GM18861 (cell line): Measurements from ENCODE around the gene ADCY5.

ENCODE experiments used
- ATAC-seq: cut with Tn5 transposase; IDR thresholded peaks from one replicate; pipeline ENCODE4 v1.9.1; 2021; ENCODE audit not compliant: unreplicated experiment

The ADCY5 gene

DNA sequence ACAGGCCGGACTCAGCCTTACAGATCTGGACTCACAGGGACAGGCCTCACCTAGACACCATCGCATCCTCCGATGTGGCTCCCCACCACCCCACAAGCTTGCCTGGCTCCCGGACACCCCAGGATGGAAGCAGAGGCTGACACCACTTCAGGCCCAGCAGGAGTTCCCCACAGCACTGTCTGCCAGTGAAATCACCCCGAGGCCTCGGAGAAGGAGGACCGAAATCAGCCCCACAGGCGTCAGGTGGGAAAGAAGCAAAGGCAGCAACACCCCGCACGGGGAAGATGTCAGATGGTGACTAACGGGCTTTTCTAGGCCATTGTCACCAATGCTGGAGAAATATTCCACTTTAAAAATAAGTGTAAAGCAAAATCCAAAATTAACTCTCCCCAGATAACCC is 18.6 kb downstream of the ADCY5 start:
- no peak for ATAC-seq

DNA sequence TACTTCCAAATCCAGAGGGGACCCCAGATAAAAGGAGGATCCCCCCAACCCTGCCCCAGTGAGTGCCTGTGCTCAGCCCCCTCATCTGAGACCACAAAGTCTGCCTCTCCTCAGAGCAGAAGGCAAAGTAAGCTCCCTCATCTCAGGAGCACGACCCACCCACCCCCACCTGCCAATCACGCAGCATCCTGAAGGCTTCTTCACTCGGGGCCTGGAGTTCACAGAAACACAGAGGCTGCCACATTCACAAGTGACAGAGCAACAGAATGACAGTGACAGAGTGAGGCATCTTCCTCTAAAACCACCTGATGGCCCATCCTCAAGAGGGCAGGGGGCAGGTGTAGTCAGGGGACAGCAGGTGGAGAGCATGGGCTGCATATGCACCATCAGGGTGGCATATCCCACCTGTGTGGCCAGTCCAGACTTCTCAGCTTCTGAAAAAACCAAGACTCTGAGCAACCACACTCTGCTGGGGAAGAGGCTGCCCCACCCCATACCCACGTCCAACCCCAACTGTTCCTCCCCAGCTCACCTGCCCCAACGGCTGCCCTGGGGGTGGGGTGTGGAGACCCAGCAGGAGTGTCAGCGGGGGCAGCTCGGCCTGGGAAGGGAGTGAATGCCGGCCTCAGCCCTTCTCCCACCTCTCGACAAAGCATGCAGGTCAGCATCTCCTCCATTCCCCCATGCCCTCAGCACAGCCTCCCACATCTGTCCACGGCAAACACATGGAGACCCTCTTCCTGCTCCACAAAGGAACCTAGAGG is 19.3 kb downstream of the ADCY5 start:
- ATAC-seq = no peak

DNA sequence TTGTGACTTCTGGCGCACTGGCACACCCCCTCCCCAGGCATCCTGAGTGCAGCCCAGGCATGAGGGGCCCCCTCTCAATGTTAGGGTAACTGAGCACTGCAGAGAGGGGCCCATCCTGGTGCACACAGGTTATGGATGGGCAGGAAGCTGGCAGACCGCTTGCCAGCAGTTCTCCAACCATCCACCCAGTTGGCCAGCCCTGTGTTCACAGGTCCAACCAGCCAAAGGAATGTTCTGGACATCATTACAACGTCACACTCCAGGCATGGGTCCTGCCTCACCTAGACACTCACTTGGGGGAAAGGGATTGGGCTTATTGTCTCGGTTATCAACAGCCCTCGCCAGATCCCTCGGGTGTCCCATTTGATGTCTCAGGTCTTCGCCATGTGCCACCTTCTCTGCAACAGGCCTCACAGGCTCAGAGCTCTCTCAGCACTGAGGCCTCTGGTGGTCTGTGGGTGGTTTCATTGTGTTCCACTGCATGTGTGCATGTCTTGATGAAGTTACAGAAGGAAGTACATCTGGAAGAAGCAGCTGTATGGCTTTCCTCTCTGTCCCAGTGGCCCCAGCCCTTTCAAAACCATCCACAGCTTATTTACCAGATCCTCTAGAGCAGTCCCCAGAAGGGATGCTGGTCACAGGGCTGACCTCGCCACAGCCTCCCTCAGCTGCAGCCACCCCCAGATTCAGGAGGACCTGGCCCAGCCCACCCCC is 23.7 kb downstream of the ADCY5 start:
- no peak for ATAC-seq

DNA sequence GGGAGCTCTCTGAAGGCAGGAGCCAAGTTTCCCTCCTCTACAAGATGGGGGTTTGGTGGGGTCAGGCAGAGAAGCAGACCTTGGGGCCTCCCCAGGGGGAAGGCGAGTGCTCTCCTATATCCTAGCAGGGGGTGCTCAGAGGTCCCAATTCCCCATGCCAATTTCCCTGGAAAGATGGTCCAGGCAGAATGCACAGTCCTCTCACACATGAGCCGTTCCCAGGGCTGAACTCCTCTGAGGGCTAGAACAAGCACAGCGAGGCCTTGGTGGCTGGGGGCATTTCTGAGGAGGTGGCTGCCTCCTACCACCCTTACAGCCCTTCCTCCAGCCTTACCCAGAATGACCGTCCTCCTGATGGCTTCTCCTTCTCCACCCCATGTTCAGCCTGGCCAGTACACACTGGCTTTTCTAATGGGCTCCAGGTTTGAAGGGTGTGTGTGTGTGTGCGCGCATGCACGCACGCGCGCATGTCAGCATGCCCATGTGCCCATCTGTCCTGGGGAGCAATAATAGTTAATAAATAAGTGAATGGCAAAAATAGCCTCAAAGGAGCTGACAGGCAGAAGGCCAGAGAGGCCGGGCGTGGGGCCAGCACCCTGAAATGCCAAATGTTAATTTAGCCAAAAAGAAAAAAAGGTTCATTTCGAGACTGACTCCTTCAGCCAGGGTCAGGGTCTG is 24.4 kb downstream of the ADCY5 start:
- ATAC-seq = no peak

DNA sequence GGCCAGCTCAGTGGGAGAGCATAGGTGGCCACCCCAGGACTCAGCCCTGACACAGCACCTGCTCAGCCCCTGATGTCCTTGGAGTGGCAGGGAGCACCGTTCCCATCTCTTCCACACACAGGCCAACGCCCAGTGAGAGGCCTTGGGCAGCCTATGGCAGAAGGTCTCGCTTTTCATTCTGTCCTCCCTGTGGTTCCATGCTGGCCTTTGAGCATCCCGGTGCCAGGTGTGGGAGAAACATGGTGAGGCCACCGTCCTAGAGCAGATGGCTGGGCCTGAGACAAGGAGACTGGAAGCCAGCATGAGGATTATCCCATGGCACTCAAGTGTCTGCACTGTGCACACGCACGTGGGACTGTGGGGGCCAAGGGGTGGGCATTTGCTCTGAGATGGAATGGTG is 25.1 kb downstream of the ADCY5 start:
- ATAC-seq = no peak

DNA sequence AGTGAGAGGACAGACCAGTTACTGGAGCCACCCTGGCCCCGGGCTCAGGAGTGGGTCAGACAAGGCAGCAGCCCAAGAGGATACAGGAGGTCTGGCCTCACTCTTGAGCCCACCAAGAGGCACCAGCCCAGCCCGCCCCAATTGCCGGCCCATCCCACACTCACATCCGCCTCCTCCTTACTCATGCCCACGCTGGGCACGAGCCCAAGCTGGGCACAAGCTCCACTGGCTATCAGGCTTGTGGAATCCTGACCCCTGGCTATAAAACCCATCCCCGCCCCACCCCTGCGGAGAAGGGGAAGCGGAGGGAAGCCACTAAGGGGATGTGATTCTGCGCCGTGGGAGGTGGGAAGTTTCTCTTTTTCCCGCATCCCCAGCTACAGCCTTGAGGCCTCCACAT is 25.9 kb downstream of the ADCY5 start:
- ATAC-seq = no peak

DNA sequence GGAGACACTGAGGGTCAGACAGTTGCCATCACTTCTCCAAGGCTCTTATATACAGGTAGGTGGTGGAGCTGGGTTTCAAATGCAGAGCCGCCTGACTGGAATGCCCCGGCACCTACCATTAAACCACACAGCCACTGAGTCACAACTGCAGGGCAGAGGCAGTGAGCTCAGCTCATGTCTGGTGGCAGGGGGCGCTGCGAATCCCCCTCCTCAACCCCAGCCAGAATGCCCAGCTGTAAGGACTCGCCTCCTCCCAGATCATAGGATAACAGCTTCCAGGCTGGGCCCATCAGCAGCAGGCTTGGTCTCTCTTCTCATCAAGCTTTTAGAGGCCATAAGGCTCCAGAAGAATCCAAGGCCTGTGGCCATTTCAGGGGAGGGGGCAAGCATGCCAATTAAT is 26.4 kb downstream of the ADCY5 start:
- ATAC-seq = no peak

DNA sequence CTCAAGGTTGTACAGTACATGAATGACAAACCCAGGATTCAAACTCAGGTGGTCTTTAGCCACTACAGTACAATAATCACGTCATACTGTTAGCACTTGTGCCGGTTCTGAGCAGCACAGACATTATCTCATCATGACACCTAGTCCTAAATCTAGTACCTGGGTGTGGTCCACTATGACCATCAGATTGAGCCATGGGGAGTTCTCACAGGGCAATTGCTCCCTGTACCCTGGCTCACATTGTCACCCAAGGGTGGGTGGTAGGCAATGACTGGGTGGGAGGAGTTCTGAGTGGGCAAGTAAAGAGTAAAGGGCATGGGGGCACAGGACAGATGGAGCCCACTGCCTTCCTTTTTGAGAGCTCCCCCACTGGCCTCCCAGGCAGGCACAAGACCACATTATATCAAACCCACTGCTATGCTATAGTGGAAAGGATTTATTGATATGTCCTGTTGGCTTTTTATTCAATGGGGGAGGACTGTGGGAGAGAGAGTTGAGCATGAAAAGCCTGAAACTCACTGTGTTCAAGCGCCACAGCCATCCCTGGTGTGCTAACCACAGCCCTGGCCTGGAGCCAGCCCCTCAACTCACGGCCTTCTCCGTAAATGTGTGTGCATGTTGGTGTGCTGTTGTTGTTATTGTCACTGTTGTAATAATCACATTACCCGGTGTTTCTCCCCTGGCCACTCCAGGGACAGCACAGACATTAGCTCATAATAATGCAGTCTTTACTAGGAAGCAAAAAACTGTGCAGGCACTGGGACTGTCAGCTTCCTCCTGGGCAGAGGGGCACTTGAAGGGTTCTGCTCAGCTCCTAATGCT is 27.3 kb downstream of the ADCY5 start:
- no peak for ATAC-seq

DNA sequence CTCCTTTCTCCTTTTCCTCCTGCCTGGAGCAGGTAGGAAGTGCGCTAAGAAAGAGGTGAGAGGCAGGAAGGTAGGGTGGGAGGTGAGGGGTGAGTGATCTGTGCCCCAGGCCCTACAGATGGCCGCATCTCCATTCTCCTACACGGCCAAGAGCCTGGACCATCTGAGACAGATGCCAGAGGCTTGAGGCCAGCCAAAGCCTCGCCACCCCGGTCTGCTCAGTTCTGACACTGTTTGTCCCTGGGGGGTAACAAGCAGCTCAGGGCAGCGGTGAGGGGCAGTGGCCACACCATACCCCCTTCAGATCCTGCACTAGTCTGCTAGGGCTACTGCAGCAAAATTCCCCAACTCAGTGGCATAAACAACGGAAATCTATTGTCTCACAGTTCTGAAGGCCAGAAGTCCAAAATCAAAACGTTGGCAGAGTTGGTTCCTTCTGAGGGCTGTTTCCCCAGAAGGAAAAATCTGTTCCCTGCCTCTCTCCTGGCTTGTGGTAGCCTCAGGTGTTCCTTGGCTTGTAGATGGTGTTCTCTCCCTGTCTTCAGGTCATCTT is 28.4 kb downstream of the ADCY5 start:
- ATAC-seq = no peak

DNA sequence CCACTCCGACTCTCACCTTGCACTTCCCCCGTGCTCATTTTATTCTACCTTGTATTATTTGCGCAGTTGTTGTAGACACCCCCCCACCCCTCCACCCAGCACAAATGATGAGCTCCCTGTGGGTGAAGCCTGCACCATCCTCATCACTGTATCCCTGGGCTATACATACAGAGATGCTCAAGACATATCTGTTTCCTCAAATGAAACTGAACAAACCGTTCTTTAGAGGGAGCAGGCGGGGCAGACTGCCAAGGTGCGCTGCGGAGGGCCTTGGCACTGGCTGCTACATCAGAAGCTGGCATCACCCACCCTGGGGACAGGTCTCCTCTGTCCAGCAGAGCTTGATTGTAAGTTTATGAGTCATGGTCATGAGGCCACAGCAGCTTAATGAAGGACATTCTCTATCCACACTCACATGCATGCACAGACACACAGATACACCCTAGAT is 29.0 kb downstream of the ADCY5 start:
- no peak for ATAC-seq

DNA sequence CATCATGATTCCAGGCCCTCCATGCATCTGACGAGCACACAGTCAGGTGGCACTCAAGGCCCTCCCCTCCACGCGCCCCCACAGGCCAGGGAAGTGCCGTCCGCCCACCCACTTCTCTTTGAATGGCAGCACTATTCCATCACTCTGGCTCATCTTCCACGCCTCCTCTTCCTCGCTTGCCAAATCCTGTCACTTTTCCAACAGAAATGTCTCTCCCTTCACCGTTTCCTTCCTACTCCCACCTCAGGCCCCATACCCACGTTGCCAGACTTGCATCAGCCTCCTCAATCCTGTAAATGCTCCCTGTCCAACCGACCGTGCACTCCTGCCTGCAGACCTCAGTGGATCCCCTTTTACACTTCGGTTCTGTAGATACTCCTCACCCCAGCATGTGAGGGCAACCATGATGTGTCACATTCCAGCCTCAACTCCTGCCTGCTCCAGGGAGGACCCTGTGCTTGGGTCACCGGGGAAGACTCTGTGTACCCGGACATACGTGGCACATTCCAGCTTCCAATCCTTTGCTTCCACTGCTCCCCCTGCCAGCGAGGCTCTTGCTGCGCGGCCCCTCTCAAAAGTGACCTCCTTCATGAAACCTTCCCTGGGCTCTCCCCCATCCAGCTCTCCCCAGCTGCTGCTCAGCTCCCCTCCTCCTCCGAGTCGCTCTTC is 29.6 kb downstream of the ADCY5 start:
- no peak for ATAC-seq

DNA sequence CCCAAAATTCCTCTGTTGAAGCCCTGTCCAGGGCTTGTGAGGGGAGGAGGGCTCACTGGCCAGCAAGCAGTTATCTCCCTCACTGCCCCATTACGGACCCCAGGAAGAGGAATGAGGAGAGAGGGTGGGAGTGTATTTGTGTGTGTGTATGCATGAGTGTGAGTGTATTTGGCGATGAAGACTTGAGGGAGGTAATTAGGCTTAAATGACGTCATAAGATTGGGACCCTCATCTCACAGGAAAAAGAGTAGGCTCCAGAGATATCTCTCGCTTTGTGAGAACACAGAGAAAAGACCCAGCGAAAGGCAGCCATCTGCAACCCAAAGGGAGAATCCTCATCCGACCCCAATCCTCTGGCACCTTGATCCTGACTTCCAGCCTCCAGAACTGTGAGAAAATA is 32.2 kb downstream of the ADCY5 start:
- no peak for ATAC-seq

DNA sequence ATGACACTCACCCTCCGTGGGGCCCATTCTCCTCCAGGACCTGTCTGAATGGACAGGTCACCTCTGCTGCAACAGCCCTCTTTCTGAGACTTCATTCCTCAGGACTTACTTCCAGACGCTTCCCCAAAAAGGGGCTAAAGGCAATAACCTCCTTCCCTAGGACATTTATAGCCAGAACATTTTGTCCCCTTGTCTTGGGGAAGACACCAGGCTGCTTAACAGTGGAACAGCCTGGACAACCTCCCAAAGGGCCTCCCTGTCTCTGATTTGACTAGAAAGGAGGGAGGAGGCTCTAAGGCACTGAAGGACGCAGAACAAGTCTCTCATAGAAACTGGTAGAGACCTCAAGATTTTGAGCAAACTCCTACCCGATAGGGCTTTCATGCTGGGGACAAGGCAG is 32.7 kb downstream of the ADCY5 start:
- ATAC-seq = no peak

DNA sequence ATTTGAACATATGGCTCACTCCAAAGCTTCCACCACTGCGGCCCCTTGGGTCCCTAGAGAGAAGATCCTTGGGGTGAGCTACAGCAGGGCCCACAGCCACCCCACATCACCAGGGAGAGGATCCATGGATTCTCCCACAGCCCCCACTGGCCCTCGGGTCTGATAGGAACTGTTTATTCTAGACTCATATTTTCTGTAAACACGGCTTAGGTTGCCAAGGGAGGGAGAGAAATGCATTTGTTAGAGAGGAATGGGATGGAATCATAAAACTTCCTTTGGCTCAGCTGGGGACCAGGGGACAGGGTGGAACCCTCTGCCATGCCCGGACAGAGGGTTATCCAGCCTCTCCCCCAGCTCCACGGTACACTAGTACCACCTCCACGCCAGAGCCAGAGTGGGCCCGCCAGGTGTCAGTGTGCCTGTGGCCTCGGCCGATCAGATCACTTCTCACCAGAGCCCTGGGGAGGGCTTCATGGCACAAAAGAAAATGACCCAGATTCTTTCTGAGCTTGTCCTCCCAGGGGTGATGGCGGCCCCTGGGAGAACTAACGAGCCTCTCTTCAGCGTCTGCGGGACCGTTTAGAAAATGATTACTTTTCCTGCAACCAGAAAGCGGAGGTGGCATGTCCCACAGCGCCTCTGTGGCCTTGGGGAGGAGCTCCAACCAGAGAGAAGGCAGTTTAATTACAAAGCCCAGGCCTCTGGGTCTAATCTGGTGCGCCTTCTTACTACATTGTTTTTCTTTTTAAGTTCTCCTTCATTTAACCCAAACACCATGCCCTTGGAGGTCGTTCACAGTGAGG is 33.7 kb downstream of the ADCY5 start:
- no peak for ATAC-seq

DNA sequence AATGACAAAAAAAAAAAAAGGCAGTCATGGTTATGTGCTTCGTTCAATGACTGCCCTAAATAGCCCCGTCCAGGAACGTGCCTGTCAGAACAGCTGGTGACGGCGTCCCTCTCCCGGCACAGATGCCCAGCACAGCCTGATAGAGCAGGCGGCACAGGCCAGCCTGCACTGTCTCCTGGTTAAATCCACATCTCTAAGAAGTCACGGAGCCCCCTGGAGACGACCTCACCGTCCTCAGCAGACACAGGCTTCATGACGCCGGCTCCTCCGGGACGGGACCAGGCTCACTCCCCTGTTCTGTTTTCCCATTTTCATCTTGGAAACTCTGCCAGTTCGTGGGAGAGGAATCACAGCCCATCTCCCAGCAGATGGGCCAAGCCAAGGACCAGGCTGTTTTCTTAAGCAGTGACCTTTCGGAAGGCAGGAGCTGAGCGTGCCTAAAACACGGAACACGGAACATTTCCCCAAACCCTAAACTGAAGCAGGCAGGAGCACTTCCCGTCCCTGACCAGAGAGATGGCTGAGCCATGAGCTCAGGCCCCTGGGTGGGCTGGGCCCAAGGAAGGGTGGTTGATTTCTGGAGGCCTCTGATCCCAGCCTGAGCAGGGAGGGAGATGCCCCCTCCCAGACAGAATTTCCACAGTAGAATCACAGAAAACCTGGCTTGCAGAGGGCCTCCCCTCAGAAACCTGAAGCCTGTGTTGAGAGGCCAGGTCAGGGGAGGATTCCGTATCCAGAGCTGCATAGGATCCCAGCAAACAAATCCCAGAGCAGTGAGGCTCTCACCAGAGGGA is 35.9 kb downstream of the ADCY5 start:
- ATAC-seq = no peak

DNA sequence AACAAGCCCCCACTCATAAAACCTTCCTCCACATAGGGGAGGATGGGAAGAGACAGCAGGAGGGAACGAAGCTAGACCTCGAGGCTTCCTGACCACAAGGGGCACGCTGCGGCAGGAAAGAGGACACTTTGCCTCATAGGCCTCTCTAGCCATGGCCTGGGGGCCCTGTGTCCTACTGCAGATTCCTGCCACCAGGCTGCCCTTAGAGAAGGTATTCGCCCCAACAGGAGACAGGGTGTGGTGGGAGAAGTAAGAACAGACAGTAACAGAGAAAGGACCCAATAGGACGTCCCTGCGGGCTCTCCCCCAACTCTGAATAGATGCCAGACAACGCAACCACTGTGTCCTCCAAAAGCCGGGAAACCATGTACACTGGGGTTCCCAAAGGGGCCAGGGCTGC is 36.8 kb downstream of the ADCY5 start:
- ATAC-seq = no peak

DNA sequence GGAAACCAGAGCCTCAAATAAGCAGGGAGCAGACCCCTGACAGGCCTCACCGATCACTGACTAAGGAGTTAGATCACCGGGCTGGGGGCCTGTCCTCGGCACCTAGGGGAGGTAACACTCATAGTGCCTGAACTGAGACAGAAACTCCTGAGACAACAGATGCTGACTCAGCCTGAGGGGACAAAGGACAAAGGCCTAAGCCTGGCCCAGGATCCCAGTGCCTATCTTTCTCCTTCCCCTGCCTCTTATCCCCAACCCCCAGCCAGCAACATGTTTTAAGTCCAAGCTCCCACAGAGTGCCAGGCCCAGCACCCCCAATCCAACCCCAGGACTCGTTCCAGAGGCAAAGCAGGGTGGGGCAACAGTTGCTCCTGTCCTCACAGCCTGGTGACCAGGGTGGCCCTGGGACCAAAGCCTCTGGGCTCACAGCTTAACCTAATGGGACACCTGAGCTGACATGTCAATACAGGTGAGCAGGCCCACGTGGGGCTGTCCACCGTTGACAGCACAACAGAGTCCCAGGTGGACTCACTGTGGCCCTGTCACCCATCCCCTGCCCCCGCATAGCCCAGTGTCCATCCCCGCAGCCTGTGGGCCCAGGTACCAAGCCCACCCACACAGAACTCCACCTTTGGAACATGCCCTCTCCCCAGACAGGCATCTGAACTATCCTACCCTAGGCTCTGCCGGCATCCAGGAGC is 37.4 kb downstream of the ADCY5 start:
- no peak for ATAC-seq

DNA sequence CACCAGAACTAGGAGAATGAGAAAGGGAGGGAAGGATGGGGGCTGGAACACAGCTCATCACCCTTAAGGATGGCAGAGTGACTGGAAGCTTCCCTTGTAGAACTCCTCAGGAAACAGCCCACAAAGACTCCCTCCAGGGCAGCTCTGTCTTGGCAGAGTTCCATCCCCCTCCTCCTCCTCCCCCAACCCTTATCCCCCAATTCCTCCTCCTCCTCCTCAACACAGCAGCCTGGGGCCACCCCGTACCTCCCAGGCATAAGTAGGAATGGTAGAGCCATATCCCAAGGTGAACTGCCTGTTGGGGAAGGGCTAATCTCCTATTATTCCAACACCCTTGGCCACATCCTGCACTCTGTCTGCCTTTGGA is 38.8 kb downstream of the ADCY5 start:
- ATAC-seq = no peak
